Right atrium auricular region (tissue), 2 donors: ENCODE measurements around the gene GPR183. TPM values are rescaled to one million over a fixed set of nuclear protein-coding genes. Genes with fewer than 3 reads are reported as not detected.

Experiments
- DNase-seq: peaks from one replicate; pipeline ENCODE4 v3.0.0-alpha.2; 2019; ENCODE audit warnings: low spot score
- H3K27ac ChIP-seq, 2 donors: fragments of 200-600 bp; sonication (generic); 1 replicate in 1 of 2; 2 replicates in 1 of 2; pipeline ENCODE4 v1.5.1; 2016 to 2019
- H3K27me3 ChIP-seq, 2 donors: fragments of 200-600 bp; sonication (generic); one replicate each; pipeline versions ENCODE4 v1.5.1 to v1.6.0; 2017 to 2019
- H3K36me3 ChIP-seq: fragments of 200-600 bp; sonication (generic); one replicate; pipeline ENCODE4 v1.5.1; 2016
- H3K4me1 ChIP-seq, 2 donors: fragments of 200-600 bp; sonication (generic); one replicate each; pipeline versions ENCODE4 v1.5.1 to v1.6.0; 2017 to 2019
- H3K4me3 ChIP-seq, 2 donors: fragments of 200-600 bp; sonication (generic); 1 replicate in 1 of 2; 2 replicates in 1 of 2; pipeline ENCODE4 v1.5.1; 2017 to 2019; ENCODE audit warnings: mild to moderate bottlenecking in 1 of 2, moderate library complexity in 1 of 2
- H3K9me3 ChIP-seq, 2 donors: fragments of 200-600 bp; sonication (generic); one replicate each; pipeline ENCODE4 v1.5.1; 2019
- total RNA-seq, 2 donors: library from RNA; depleted of rRNA; stranded (reverse); fragments of >200 nt; gene quantifications; one replicate each; pipeline ENCODE4 v1.1.0, GENCODE V29; 2016
- TF ChIP-seq, protein P1 (sequence below), 2 donors: fragments of 200-600 bp; sonication (generic); IDR thresholded peaks; one replicate each; pipeline ENCODE4 v1.5.1; 2019; ENCODE audit warnings: antibody characterized with exemption in 2 of 2

Gene GPR183
- total RNA-seq, 2 donors from 2014 or later: 7.6 to 13.3 TPM

DNA sequence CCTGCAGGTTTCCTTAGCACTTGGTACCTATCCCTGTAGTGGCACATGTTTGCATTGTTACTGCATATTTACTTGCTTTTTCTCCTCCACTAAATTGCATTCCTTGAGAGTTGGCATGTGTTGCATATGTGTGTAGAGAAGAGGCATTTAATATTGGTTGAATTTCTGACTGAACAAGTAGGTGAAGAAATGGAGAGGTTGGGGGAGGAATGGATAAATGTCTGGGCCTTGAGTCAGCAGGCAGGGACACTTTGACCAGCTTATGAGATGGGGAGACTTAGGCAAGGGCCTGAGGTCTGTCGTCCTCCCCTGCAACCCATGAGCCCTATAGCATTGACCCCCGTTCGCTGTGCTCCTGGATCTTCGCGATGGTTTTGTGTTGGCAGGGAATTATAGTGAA lies 47.0 kb downstream of the GPR183 start:
- no peaks in the 10 kb centered on the region for H3K9me3 ChIP-seq
- H3K4me1 ChIP-seq: peaks cover 0 to 3% of the 10 kb centered on the region in 2 donors
- H3K36me3 ChIP-seq: no peaks in the 10 kb centered on the region
- TF ChIP-seq, protein P1, sequence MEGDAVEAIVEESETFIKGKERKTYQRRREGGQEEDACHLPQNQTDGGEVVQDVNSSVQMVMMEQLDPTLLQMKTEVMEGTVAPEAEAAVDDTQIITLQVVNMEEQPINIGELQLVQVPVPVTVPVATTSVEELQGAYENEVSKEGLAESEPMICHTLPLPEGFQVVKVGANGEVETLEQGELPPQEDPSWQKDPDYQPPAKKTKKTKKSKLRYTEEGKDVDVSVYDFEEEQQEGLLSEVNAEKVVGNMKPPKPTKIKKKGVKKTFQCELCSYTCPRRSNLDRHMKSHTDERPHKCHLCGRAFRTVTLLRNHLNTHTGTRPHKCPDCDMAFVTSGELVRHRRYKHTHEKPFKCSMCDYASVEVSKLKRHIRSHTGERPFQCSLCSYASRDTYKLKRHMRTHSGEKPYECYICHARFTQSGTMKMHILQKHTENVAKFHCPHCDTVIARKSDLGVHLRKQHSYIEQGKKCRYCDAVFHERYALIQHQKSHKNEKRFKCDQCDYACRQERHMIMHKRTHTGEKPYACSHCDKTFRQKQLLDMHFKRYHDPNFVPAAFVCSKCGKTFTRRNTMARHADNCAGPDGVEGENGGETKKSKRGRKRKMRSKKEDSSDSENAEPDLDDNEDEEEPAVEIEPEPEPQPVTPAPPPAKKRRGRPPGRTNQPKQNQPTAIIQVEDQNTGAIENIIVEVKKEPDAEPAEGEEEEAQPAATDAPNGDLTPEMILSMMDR (IDR thresholded peaks at IDR 0.05): no peak
- no peak for DNase-seq
- H3K27me3 ChIP-seq: no peaks in the 10 kb centered on the region
- no peak overlapping the region for H3K27ac ChIP-seq
- H3K4me3 ChIP-seq: no peak overlapping the region

DNA sequence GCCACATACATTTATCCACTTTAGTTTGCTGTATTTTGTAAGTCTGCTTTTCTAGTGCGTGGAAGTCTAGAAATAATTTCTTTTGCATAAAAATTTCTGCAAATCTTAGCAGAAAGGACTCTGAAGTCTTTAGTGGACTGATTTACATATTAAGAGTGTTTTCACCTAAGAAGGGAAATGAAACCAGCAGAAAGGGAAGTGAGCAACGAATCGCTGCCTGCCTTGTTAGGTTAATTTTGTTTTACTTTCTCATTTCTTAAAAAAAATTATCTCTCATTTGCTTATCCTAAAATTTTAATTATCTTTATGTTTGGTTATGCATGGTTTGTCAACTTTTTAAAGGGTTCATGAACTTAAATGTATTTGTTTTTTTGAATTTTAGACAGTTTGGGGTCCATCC lies 48.3 kb downstream of the GPR183 start:
- peaks cover 0 to under 1% of the 10 kb centered on the region in 2 donors for H3K4me1 ChIP-seq
- H3K36me3 ChIP-seq: no peaks in the 10 kb centered on the region
- no peaks in the 10 kb centered on the region for H3K27me3 ChIP-seq
- H3K4me3 ChIP-seq: no peak overlapping the region
- no peak for DNase-seq
- TF ChIP-seq, protein P1 (IDR thresholded peaks at IDR 0.05): no peak
- H3K27ac ChIP-seq: no peak overlapping the region
- H3K9me3 ChIP-seq: no peaks in the 10 kb centered on the region

DNA sequence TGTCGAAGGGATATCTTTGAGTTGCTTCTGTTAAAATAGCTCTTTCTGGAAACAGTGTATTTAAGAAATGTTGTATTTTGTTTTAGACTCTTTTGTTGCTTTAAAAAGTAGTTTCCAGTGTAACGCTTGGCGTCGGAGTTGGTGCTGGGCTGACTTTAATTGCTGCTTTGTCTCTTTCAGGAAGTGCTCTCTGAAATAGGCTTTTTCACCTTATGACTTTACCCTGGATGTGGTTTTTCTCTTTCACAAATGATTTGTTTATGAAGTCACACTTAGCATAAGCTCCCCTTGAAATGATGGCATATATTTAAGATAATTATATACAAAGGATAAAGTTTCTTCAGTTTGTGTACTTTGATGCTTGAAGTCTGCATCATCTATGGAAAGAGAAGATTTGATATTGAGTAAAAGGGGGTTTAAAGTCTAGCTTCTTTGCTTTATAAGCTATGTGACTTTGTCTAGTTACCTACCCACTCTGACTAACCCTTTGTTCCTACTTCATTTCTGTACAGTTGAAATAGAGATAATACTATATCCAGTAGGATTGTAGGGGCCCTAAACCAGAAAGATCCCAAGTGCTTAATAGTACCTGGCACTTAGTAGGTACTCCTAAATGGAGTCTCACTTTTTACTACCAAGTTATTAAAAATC lies 48.9 kb downstream of the GPR183 start, which contains the start of gene GPR18:
Gene GPR18 (minus strand): TSS at position 170 of the 651 bp plus-strand sequence. CDS start 2,507 bp downstream, outside the sequence.
- Histone ChIP-seq H3K4me1 (no peaks in the 10 kb centered on the region), H3K9me3 (no peaks in the 10 kb centered on the region), H3K27ac (no peak within 1 kb of the TSS), H3K27me3 (no peaks in the 10 kb centered on the region), H3K4me3 (no peak within 1 kb of the TSS), H3K36me3 (no peaks in the 10 kb centered on the region)
- DNase-seq: no peak
- TF ChIP-seq, protein P1 (IDR thresholded peaks at IDR 0.05): no peak

DNA sequence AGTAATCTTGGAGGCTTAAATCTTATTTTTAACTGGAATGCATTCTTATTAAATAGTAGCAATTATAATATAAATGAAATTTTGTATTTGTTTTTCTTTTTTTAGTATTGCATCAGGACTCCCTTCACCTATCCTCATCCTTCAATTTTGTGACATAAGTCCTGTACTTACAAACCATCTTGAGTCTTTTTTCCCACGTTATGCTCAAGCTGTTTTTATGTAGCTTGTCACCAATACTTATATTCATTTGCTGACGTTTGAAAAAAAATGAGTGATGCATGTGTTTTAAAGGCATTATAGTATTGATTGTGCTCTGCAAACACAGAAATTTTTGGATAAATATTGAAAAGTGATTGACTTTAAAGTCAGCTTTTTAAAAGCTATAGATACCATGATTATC lies 49.9 kb downstream of the GPR183 start:
- H3K4me3 ChIP-seq: no peak overlapping the region

DNA sequence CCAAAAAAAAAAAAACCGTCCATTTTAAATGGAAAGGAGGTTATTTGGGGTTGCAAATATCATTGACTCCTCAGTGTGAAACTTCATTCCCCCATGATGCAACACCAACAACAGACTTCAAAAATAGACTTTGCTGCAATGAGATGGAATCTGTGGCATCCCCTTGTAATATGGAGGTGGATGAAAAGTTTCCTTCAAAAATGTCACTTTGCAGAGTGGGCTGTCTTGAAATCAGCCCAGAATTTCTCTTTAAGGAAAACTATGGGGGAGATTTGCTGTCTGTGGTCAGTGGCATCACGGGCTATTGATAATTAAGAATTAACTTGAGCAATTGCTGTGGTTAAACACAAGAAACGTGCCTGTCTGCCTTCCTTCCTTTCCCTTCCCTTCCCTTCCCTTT lies 50.5 kb downstream of the GPR183 start:
- no peaks in the 10 kb centered on the region for H3K36me3 ChIP-seq
- no peaks in the 10 kb centered on the region for H3K9me3 ChIP-seq
- H3K4me3 ChIP-seq: no peak overlapping the region
- no peak for DNase-seq
- H3K27me3 ChIP-seq: no peaks in the 10 kb centered on the region
- TF ChIP-seq, protein P1 (IDR thresholded peaks at IDR 0.05): no peak
- H3K27ac ChIP-seq: no peak overlapping the region
- H3K4me1 ChIP-seq: no peaks in the 10 kb centered on the region

More for the DNA sequence above, 49.9 kb downstream of the GPR183 start:
- no peaks in the 10 kb centered on the region for H3K9me3 ChIP-seq
- DNase-seq: no peak
- no peaks in the 10 kb centered on the region for H3K4me1 ChIP-seq
- TF ChIP-seq, protein P1 (IDR thresholded peaks at IDR 0.05): no peak
- no peak overlapping the region for H3K27ac ChIP-seq
- no peaks in the 10 kb centered on the region for H3K36me3 ChIP-seq
- no peaks in the 10 kb centered on the region for H3K27me3 ChIP-seq

DNA sequence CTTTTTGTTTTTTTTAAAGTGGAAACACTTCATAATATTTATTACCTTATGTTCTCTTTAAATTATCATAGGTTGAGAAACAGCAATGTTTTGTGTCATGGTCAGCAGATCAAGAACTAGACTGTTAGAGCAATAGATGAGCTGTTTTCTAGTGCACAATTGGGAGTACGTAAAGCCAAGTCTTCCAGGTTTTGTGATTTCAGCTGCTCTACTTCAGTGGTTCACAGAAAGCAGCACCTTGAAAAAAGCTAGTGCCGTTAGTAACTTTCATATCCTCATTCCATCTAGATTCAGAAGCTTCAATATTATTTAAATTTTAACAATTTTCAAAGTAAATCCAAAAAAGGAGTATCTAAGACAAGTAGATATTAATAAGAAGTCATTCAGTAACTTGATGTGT lies 50.9 kb downstream of the GPR183 start:
- Histone ChIP-seq H3K4me3 (no peak overlapping the region), H3K4me1 (no peaks in the 10 kb centered on the region), H3K9me3 (no peaks in the 10 kb centered on the region), H3K36me3 (no peaks in the 10 kb centered on the region), H3K27ac (no peak overlapping the region), H3K27me3 (no peaks in the 10 kb centered on the region)
- TF ChIP-seq, protein P1 (IDR thresholded peaks at IDR 0.05): no peak
- no peak for DNase-seq
